HCEC 1CT (cell line): ENCODE measurements around the gene BCKDHA.
A peak's percentile ranks its signal among the peaks of the same experiment; 100 is the strongest.
"Not testable (repeated sequence)": the region's sequence is repeated elsewhere in the genome, so short reads cannot be mapped to it uniquely, and the experiment has no call there.

Experiments used
- DNase-seq: peaks from one replicate; pipeline ENCODE4 v3.0.0-alpha.2; 2017

The BCKDHA gene

DNA sequence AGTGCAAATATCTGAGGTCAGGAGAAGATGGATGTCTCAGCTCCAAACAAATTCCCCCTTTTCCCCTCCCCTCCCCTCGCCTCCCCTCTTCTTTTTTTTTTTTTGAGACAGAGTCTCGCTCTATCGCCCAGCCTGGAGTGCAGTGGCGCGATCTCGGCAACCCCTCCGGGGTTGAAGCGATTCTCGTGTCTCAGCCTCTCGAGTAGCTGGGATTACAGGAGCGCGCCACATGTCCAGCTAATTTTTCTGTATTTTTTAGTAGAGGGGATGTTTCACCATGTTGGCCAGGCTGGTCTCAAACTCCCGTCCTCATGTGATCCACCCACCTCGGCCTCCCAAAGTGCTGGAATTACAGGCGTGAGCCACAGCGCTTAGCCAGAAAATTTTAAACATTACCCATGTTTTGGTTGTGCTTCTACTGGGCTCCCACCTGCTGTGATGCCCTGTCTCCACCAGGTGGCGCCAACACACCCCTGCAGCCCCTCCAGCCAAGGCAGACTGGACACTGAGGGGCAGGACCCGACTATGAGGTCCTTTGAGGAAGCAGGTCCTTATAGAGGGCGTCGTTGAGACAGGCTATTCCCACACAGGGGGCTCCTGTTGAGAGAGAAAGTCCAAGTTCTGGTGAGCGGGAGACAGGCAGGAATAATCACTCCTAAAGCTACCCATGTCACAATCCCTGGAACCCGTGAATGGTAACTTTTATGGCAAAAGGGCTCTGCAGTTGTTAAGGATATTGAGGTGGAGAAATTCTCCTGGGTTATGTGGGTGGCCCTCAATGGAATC, 51.7 kb downstream of the BCKDHA start:
- DNase-seq = peak; percentile 40

DNA sequence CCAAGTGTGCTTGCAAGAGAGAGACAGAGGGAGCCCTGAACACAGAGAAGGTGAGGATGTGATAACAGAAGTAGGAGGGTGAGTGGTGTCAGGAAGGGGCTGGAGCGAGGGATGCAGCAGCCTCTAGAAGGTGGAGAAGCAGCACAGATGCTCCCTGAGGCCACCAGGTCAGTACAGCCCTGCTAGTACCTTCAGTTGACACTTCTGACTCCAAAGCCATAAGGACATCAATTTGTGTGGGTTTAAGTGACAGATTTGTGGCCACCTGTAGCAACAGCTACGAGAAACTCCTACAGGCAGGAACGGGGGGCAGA, 52.2 kb downstream of the BCKDHA start:
- DNase-seq = no peak

DNA sequence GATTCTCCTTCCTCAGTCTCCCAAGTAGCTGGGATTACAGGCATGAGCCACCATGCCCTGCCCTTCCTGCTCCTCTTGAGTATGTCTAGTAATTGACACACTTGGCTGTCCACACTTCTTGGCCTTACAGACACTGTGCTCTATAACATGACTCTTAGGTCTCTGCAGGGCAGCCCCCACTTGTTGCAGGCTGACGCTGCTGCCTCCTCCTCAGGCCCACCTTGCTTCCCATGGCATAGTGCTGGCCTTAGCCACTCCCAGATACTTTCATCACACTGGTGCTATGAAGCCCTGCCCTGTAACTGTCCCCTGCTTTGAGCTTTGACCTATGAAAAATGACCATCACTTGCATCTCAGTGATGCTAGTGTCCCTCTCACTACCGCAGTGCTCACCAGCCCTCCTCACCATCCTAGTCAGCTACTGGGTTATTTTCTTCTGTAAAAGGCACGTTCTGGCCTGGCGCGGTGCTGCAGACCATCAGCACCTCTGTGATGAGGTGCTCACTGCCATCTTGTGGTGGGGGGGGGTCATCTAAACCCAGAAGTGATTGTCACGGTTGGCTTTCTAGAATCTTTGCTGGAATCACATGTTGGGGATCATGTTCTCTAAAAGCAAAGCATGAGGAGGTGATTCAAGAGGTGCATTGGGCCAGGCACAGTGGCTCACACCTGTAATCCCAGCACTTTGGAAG, 55.1 kb downstream of the BCKDHA start:
- no peak for DNase-seq

DNA sequence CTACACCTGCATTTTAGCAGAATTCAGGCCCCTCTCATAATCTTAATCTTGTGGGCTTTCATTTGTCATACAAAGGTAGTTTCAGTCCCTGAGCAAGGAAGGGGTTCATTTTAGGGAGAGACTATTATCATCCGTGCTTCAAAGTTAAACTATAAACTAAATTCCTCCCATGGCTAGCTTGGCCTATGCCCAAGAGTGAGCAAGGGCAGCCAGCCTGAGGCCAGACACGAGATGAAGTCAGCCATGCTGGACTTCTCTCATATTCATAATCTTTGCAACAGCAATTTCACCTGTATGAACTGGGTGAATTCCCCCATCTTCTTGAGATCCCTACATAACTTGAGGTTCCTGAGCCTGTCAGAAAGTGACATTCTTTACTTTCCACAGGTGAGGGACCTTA, 58.3 kb downstream of the BCKDHA start:
- no peak for DNase-seq

DNA sequence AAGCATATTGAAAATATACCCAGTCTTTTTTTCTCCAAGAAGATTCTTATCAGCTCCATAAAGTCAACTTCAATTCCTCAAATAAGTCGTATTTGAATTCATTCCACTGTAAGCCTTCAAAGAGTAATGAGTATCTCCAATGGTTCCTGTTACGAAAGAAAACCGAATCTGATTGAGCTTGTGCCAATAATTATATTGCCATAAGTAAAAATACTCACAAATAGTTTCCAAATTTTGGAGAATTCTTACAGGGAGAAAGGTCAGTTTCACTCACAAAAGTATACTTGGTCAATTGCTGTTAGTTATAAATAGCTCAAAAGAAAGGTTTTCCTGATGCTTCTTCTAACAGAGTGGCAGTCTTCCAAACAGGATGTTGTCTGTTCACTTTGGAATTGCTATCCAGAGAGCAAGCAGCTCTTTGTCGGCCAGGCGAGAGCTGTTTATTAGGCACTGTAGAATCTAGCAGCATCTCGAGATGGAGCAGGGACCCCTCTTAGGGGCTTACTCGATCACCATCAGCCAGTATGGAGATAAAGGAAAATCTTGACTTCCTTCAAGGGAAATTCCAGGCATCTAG, 58.8 kb downstream of the BCKDHA start:
- DNase-seq = peak; percentile 14

DNA sequence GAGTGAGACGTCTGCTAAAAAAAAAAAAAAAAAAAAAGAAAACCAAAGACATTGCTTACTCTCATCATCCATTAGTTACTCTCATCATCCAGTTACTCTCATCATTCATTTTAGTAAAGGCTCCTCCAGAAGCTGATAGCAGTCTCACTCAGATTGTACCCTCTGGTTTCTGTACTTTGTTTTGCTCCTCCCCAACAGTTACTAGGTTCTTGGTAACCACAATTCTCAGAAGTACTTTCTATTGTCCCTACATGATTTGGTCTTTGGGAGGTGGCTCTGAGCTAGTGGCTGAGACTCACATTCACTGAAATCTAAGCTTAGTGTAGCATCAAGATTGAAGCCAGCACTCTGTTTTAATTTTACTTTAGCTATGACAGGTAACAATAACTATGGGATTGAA, 59.6 kb downstream of the BCKDHA start:
- no peak for DNase-seq

DNA sequence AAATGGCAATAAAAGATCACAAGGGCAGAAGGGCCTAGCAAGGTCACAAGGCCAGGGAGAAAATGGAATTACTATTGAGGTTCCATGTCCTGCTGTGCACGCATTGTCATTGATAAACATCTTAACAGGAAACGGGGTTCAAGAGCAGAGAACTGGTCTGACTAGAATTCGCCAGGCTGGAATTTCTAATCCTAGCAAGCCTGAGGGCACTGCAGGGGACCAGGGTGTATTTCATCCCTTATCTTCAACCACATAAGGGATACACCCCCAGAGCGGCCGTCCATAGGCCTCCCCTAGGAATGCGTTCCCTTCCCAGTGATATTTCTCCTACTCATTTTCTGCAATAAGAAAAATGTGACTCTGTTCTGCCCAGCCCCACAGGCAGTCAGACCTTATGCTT, 64.9 kb downstream of the BCKDHA start:
- no peak for DNase-seq

DNA sequence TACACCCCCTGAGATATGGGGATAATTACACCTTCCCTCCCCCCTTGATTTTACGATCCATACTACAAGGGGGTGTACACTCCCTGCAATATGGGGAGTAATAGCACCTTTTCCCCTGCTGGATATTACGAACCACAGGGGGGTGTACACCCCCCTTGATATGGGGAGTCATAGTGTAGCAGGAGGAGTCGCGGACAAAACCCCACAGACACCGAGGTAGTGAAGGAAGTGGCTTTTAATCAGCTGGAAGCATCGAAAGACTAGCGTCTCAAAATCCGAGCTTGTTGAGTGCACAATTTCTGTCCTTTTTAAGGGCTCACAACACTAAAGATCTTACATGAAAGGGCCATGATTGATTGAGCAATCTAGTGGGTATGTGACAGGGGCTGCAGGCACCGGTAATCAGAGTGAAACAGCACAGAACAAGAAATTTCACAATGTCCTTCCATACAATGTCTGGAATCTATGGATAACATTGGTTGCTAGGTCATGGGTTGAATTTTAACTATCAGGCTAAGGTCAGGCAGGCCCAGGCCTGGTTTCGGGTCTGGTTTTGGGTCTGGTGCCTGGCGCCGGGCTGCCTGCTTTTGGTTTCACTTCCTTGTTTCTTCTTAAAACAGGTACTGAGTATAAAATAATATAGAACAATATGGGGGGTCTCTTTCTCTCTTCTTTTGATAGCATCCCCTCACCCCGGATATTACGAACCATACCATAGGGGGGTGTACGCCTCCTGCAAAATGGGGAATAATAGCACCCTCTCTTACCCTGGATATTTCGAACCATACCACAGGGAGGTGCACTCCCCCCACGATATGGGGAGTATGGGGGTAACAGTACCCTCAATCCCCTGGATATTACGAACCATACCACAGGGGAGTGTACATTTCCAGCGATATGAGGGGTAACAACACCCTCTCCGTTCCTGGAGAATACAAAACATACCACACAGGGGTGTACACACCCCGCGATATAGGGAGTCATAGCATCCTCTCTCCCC, 65.9 kb downstream of the BCKDHA start:
- not testable (repeated sequence) for DNase-seq
